GOT3 (cell line): Measurements from ENCODE around the gene RNF181.
"Not testable (repeated sequence)": the region's sequence is repeated elsewhere in the genome, so short reads cannot be mapped to it uniquely, and the experiment has no call there.

Experiments
- DNase-seq: peaks from one replicate; lab custom pipeline; 2025; ENCODE audit warnings: mixed read lengths; lab: John Stamatoyannopoulos, UW

Gene RNF181, protein sequence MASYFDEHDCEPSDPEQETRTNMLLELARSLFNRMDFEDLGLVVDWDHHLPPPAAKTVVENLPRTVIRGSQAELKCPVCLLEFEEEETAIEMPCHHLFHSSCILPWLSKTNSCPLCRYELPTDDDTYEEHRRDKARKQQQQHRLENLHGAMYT

DNA sequence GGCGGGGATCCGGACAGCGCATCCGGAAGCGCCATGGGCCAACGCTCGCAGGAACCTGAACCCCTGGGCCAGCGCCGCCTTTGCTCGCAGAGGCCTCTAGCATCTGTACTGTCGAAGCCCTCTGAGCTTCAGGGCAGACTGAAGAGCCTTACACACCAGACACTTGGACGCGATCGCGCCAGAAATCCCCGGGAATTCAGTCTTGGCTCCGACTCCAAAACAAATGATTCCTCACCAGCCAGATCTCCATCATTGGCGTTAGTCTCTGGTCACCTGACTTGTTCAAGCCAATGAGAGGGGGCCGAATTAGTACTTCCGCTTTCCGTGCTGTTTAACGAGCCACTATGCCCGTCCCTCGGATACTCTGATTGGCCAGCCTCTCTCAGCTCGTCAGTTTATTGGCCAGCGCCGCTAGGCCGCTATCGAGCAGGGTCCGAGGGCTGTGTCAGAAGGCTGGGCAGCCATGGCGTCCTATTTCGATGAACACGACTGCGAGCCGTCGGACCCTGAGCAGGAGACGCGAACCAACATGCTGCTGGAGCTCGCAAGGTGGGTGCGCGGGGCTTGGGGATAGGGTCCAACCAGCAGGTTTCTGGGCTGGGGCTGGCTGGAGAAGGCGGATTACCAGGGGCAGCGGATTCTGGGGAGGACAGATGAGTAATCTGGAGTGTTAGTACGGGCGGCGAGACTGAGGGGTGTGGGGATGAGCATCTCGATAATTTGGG, at the start of gene RNF181:
TSS of gene RNF181 (plus strand) at position 445 of the 725 bp plus-strand sequence. CDS start at position 464, 19 bp downstream.
- DNase-seq, result peak; percentile 81

DNA sequence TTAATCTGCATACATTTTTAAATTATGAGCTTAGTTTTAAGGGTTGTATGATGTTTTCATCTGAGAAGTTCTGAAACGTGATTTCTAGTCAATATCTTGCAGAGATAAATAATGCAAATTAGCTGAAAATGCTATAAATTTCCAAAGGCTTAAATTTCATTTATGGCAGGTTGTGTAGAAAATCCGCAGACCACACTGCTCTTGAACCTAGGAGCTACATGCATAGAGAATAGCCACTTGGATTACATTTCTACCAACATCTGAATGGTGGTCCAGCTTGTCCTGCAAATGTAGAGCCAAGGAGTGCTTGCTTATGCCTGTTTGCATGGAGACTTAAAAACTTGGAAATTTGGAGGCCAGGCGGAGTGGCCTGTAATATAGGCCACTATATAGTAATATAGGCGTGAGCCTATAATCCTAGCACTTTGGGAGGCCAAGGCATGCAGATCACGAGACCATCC, 49.7 kb upstream of the RNF181 start:
- no peak for DNase-seq

DNA sequence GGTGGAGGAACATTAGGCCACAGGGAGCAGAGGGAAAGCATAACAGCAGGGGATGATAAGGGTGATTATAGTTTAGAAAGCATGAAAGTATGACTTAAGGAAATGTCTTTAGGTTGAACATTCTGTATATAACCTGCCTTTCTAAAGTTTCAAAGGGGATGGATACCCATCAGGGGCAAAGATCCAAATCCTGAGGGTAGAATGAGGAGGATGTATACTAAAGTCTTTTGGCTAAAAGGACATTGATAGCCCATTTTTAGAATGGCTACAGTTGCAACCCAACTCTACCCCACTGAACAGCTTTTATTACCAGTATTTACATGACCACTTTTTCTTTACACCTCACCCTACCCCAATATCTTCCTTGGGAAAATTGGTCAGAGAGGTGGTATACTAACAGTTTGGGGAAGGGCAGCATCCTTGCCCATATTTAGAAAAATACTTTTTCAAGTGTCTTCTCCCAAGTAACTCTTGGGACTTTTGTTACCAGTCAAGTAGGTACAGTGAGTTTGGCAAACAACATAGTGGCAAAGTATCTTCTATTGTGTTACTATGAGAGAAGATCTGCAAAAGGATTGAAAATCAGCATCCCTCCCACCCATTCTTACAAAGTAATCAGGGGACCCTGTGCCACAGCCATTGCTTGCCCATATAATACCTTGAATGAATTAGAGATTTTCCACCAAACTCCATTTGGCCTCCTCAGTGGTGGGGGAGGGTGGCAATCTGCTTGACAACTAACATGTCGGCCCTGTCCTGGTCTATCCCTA, 48.3 kb upstream of the RNF181 start:
- no peak for DNase-seq

DNA sequence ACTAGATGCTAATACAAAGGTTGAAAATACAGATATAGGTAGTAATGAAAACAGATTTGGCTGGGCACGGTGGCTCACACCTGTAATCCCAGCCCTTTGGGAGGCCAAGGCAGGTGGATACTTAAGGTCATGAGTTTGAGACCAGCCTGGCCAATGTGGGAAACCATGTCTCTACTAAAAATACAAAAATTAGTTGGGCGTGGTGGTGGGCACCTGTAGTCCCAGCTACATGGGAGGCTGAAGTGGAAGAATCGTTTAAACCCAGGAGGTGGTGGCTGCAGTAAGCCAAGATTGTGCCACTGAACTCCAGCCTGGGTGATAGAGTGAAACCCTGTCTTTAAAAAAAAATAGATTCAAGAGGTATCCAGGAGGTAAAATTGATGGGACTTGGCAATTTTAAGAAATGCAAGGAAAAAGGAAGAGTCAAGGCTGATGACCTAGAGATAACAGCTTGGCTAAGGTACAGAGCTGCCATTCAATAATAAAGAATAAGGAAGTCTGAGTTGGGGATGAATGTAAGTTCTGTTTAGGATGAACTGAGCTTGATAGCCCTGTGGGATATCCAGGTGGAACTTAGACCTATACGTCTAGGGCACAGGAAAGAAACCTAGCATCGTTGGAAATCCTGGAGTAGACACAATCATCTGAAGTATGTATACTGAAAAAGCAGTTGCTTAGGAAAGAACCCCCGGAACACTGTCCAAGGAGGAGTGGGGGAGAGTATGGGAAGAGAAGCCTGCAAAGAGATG, 47.5 kb upstream of the RNF181 start:
- DNase-seq, result no peak

DNA sequence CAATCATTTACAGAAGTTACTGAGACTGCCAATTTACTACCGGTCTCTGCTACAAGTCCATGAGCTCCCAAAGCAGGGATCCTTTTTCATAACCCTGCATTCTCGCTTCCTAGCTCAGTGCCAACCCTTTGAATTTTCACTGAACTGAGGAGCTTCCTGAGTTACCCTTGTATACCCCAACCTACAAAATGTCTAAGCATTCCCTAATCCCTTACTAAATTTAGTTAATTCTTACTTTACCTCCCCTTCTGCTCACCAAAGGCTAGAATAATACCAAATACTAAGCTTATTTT, 47.0 kb upstream of the RNF181 start:
- DNase-seq, result no peak

DNA sequence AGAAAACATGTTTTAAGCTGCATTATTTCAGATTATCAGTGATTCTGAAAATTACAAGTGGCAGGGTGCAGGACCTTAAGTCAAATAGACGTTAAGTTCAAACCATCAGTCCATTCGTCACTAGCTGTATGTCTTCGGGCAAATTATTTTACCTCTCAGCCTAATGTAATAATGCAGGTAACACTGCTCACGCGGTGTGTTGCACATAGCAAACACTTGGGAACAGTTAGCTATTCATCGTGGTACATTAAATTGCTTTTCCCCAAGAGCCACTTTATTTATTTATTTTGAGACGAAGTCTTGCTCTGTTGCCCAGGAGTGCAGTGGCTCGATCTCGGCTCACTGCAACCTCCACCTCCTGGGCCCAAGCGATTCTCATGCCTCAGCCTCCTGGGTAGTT, 46.5 kb upstream of the RNF181 start:
- DNase-seq, result no peak

DNA sequence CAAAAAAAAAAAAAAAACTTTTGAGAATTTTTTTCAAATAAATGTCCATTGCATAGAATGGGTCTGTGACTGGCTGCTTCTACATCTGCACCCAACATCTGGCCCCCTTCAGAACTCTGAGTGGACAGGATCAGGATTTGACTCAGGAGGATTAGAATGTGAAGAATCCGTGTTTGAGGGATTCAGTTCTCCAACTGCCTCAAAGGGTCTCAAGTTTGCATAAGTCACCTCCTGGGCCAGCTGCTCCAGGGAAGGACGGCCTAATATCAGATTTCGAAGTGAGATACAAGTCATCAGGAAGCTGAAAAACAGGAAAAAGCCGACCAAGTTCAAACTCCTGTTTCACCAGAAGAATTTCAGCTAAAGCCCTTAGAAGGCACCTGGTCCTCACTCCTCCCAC, 45.7 kb upstream of the RNF181 start:
- no peak for DNase-seq

DNA sequence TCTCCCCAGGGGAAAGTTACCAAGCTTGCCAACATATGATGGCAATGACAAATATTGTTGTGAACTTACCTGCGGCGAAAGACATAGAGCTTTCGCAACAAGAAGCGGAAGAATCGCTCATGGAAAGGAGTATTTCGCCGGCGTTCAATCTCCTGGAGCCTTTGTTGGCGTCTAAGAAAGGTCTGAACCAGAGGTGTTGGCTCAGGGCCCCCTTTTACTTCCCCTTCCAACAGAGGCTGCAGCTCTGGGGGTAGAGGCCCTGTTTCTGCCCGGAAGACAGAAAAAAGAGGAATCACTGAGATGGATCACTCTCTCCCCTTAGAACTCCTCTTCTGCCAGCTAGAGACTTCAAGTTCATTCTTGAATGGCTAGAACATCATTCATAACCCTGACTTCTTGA, 45.1 kb upstream of the RNF181 start:
- no peak for DNase-seq

DNA sequence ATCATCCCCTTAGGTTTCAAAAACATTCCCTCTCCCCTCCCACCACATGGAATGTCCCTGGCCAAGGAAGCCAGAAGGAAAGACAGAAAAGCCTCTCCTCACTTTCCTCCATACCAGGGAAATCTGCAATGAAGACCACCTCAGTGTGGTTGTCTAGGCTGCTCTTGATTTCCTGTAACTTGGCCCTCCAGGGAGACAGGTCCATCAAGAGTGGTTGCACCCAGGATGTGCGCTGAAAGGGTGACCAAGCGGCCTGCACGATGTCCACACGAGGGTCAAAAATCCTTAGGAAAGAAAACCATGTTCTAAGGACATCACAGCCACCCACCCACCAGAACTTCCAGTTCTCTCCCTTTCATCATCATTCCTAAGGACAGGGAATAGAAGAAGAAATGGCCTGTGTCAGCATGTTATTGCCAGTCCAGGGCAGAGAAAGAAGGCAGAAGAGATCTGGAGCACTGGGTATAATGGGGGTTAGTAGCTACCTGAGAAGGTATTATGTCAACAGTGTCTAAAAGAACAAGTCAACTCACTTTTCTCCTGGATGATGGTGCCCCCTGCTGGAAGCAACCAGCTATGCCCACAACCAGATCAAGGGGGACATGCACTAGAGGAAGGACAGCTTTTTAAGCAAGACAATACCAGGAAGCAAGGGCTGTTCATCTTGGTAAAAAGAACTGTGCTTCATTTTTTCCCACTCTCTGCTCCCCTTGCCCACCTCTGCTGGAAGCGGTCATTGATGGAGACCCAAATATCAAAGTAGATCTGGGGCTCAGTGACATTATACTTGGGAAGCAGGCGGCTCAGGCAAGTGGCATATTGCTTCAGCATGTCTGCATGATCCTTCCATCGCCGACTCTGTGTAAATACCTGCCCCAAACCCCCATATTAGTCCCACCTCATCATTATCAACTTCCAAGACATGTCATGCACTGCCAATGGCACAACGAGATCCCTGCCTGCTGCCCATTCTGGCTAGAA, 43.6 kb upstream of the RNF181 start:
- DNase-seq, result peak; percentile 23

DNA sequence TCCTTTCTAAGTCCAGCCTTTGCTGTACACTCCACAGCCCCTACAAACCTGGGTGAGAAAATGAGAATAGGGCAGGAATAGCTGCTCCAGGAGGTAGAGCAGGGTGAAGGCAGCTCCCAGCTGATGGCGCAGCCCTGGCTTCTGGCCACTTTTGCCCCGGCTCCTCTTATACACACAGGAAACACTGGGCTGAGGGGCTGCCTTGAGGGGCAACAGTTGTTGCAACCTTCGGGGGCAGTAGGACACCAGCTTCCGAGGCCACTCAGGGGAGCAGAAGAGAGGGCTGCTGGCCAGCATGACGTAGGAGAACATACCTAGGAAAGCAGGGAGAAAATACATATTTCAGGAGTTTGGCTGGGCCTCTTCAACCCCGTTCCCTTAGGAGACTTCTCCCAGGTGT, 42.4 kb upstream of the RNF181 start:
- DNase-seq, result no peak

DNA sequence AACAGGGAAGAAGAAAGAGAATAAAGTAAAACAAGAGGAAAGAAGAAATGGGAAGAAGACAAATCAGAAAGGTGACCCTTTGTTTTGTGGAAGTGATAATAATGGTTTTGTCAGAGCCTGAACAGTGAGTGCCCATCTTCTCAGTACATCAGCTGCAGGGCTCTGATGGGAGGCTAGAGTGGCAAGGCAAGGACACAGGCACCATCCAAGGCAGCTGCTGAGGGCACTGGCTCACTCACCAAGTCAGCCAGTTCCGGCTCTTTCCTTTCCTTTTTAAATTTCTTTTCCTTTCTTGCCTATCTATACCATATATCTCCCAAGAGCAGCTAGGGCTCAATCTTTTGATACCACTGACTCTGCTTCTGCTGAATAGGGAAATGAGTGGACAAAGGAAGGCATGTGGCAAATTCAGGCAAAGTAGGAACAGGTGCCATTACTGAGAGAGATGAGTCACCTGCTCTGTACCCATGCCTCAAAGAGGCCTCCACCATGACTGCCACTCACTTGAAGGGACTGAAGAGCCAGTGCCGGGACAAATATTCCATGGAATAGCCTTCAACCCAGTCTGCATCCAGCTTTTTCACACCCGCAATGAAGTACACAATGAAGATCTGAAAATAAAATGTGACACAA, 40.4 kb upstream of the RNF181 start:
- DNase-seq, result no peak

DNA sequence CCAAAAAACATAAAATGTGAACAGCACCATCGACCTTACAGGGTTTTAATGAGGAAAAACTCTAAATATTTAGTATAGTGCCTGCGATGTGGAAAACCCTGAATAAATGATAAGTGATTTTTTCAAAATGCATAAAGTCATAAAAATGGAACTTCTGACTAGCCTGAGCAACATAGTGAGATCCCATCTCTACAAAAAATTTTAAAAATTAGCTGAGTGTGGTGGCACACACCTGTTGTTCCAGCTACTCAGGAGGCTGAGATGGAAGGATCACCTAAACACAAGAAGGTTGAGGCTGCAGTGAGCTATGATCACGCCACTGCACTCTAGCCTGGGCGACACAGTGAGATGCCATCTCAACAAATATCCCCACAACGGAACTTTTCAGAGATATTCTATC, 38.4 kb upstream of the RNF181 start:
- DNase-seq, result no peak

DNA sequence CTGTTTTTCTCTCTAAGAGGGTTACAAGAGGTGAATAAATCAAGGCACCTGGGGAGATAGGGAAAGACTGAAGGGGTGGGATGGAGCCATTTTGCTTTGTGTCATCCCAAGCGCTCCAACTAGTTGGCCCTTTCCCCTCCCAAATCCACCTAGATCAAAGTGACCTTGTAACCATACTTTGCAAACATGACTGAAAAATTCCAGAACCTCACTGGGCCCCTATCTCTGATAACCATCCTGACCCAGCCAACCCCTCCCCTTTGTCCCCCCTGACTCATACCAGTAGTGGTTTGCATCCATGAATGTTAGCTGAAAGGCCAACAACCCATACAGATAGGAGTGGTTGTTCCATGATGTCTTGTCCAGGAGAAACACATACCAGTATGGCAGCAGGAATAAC, 37.4 kb upstream of the RNF181 start:
- DNase-seq, result no peak

DNA sequence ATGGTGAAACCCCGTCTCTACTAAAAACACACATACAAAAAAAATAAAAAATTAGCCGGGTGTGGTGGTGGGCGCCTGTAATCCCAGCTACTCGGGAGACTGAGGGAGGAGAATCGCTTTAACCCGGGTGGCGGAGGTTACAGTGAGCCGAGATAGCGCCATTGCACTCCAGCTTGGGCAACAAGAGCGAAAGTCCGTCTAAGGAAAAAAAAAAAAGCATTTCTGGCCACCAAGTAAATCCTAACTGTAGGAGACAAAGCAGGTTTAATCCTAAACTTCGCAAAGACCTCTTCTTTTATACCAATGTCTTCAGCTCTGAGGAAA, 35.2 kb upstream of the RNF181 start:
- not testable (repeated sequence) for DNase-seq

DNA sequence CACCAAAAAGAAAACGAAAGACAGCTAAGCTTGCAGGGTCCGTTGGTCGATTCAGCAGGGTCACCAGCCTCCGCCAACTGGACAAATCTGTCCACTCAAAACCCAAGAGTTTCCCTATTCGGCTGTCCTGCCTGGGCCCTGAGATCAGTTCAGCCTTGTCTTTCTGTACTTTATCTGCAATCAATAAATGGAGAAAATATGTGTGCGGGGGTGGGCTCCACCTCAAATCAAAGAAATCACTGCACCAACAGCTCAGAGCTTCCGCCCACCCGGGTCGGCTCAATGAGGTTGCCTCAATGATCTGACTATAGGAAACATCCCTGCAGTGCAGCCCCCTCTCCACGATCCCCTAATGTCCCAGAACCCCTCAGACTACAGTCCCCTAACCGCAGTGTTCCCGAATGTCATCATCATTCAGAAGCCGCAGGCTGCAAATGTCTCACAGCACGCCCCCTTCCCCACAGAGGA, 34.7 kb upstream of the RNF181 start:
- no peak for DNase-seq

DNA sequence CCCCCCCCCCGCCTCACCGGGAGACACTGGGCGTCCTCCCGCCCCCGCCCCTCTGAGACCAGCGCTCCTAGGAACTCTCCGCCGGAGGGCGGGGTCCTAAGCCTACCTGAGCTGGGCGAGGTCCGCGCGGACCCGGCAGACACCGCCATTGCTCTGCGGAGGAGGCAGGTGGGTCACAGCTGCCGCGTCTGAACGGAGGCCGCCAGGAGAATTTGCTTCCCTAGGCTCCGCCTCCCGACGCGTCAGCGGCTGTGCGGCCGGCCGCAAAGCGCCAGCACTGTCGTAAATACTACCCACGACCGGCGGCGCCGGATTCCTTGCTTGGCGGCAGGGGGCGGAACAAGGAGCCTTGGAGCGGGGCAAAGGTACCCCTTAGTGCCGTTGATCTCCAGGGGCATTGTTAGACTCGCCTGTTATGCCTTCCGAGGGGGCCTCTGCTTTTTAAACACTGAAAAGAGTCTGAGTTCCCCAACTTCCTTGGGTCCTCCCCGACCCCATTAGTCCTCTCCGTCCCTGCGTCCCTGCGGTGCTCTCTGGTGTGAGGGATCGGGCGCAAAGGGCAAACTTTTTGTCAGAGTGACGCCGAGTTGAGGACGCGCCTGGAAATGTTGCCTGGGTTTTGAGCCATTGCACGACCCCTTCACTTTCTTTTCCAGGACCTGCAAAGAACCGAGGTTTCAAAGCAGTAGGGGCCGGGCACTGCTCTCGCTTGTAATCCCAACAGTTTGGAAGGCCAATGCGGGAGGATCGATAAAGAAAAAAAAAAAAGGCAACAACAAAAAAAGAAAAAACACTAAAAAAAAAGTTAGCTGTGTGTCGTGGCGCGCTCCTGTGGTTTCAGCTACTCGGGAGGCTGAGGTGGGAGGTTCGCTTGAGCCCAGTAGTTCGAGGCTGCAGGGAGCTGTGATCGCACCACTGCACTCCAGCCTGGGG, 34.0 kb upstream of the RNF181 start, which contains the start of gene GGCX:
TSS of gene GGCX (minus strand) at position 214 of the 933 bp plus-strand sequence. CDS start at position 149, 65 bp downstream.
- peak; percentile 69 for DNase-seq

DNA sequence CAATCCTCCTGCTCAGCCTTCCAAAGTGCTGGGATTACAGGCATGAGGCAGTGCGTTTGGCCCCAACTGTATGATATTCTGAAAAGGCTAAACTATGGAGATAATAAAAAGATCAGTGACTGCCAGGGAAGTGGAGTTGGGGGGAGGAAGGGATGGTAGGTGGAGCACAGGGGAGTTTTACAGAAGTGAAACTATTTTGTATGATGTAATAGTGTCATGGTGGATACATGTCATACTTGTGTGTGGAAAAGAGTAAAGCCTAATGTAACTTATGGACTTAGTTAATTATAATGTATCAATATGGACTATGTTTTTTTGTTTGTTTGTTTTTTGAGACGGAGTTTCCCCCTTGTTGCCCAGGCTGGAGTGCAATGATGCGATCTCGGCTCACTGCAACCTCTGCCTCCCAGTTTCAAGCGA, 31.4 kb upstream of the RNF181 start:
- no peak for DNase-seq

DNA sequence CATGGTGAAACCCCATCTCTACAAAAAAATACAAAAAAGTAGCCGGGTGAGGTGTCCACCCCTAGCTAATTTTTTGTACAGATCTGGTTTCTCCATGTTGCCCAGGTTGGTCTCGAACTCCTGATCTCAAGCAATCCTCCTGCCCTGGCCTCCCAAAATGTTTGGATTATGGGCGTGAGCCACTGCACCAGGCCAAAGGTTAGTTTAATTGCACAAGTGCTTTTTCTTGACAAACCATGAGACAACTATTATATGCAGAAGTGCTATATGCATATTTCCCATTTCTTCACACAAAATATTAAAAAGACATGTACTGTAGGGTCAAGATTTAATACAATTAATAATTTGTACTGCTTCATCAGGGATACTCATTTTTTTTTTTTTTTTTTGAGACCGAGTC, 29.3 kb upstream of the RNF181 start:
- no peak for DNase-seq

DNA sequence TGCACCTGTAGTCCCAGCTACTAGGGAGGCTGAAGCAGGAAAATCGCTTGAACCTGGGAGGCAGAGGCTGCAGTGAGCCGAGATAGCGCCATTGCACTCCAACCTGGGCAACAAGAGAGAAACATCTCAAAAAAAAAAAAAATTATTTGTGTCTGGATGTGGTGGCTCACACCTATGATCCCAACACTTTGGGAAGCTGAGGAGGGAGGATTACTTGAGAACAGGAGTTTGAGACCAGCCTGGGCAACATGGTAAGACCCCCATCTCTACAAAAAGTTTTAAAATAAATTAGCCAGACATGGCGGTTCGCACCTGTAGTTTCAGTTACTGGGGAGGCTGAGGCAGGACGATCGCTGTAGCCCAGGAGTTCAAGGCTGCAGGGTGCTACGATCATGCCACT, 19.8 kb upstream of the RNF181 start:
- DNase-seq, result no peak

DNA sequence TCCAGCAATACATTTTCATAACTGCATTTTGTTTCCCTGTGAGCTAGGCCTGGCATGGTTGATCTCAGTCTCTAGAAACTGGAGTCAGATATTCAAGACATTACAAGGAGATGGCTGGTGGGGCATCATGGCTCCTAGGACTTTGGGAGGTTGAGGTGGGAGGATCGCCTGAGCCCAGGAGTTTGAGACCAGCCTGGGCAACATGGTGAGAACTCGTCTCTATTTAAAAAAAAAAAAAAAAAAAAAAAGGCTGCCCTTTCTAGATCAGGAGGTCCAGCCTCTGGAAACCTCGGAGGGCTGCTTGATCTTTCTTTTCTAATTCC, 18.5 kb upstream of the RNF181 start:
- DNase-seq, result no peak
